A673 (cell line): Measurements from ENCODE around the gene RIMS3.

Experiments
- EZH2 ChIP-seq: fragments of 200-600 bp; sonication (generic); IDR thresholded peaks from 2 replicates; pipeline ENCODE4 v1.6.1; 2017; ENCODE audit warnings: borderline replicate concordance, low read depth, mild to moderate bottlenecking, mixed read lengths, antibody characterized with exemption, low read length; ENCODE audit not compliant: poor library complexity, severe bottlenecking
- TF ChIP-seq, protein P1 (sequence below): fragments of 300-800, 200-600 bp; sonication (generic); conservative IDR thresholded peaks from 2 replicates; pipeline ENCODE4 v1.5.1; 2017; ENCODE audit warnings: low read depth, mild to moderate bottlenecking, antibody characterized with exemption, low read length, moderate library complexity, mixed read lengths

DNA sequence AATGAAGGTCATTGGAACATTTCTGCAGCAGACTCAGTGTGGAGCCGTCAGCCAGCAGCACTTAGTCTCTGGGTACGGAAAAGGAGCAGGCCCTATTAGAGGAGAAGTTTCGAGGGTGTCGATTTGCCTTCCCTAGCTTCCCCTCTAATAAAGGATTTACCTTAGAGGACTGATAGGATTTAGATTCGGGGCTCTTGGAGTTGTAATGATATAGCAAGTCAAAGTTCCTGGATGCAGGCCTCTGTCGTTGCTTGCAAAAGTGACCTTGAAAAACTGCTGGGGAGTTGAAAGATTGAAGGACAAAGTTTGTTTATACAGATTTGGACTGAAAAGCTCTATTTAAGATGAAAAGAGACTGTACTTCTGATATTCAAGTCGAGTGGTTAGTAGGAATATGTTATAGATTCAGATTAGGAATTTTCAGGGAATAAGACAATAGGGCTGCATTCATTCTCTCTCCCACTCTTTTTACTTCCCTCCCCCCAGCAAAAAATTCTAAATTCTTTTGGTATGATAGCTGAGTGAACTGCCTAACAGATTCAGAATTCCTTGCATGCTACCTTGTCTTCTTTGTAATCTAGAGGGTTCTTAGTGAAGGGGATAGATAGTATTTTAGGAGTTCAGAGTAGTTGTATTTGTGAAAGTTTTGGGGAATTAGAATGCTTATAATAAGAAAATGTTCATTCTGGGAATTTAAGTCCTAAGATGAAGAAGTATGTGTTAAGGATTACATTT lies 45.3 kb upstream of the RIMS3 start:
- TF ChIP-seq, protein P1, sequence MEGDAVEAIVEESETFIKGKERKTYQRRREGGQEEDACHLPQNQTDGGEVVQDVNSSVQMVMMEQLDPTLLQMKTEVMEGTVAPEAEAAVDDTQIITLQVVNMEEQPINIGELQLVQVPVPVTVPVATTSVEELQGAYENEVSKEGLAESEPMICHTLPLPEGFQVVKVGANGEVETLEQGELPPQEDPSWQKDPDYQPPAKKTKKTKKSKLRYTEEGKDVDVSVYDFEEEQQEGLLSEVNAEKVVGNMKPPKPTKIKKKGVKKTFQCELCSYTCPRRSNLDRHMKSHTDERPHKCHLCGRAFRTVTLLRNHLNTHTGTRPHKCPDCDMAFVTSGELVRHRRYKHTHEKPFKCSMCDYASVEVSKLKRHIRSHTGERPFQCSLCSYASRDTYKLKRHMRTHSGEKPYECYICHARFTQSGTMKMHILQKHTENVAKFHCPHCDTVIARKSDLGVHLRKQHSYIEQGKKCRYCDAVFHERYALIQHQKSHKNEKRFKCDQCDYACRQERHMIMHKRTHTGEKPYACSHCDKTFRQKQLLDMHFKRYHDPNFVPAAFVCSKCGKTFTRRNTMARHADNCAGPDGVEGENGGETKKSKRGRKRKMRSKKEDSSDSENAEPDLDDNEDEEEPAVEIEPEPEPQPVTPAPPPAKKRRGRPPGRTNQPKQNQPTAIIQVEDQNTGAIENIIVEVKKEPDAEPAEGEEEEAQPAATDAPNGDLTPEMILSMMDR, result no peak
- no peak for TF ChIP-seq EZH2
